Tibial nerve (tissue), 4 donors: ENCODE results near the gene LGR6. TPM values are rescaled to one million over a fixed set of nuclear protein-coding genes. Genes with fewer than 3 reads are reported as not detected.

ENCODE experiments used
- DNase-seq, 2 donors: peaks; one replicate each; pipeline ENCODE4 v3.0.0-alpha.2; 2019; ENCODE audit warnings: low spot score in 2 of 2
- H3K27ac ChIP-seq, 4 donors: fragments of 200-600 bp; sonication (generic) in 3 of 4; one replicate each; pipeline ENCODE4 v1.5.1; 2017 to 2019; ENCODE audit warnings: mild to moderate bottlenecking in 1 of 4
- H3K27me3 ChIP-seq, 2 donors: fragments of 200-600 bp; sonication (generic) in 1 of 2; one replicate each; pipeline versions ENCODE4 v1.5.1 to v1.6.0; 2017 to 2019
- H3K36me3 ChIP-seq, 3 donors: fragments of 200-600 bp; sonication (generic); one replicate each; pipeline ENCODE4 v1.5.1; 2018 to 2019
- H3K4me1 ChIP-seq, 4 donors: fragments of 200-600 bp; sonication (generic) in 3 of 4; one replicate each; pipeline ENCODE4 v1.5.1; 2017 to 2019
- H3K4me3 ChIP-seq, 4 donors: fragments of 200-600 bp; sonication (generic) in 3 of 4; one replicate each; pipeline ENCODE4 v1.5.1; 2017 to 2019; ENCODE audit warnings: mild to moderate bottlenecking in 1 of 4, moderate library complexity in 1 of 4
- H3K9me3 ChIP-seq, 4 donors: fragments of 200-600 bp; sonication (generic) in 3 of 4; one replicate each; pipeline ENCODE4 v1.5.1; 2017 to 2019
- CTCF ChIP-seq, 5 experiments: fragments of 200-600 bp in 3 of 5; fragments of 450-650 bp in 2 of 5; sonication (generic) in 3 of 5; IDR thresholded peaks; one replicate each; pipeline ENCODE4 v1.5.1; 2016 to 2019; ENCODE audit warnings: antibody characterized with exemption in 5 of 5, mild to moderate bottlenecking in 3 of 5, moderate library complexity in 2 of 5
- EP300 ChIP-seq, 2 donors: sonication (generic); formaldehyde crosslinking; IDR thresholded peaks; one replicate each; pipeline ENCODE4 v1.6.1; 2017; ENCODE audit warnings: antibody characterized with exemption in 2 of 2, mild to moderate bottlenecking in 1 of 2
- POLR2A ChIP-seq, 2 donors: fragments of 450-650 bp; IDR thresholded peaks; one replicate each; pipeline ENCODE4 v1.6.1; 2017; ENCODE audit warnings: antibody characterized with exemption in 2 of 2, mild to moderate bottlenecking in 2 of 2, moderate library complexity in 2 of 2
- WGBS, 2 donors: methylation state at CpG; one replicate each; pipeline ENCODE4 v1.1.5; 2018; 5-methylcytosine and 5-hydroxymethylcytosine counted together
- total RNA-seq, 4 donors: library from RNA; depleted of rRNA; stranded (reverse); fragments of >200 nt; gene quantifications; one replicate each; pipeline ENCODE4 v1.1.0, GENCODE V29; 2016

The LGR6 gene
- total RNA-seq, 4 donors from 2014 or later, result 0.42 TPM; not detected in 3

- 69 to 95% methylated on average over 1 of the region's 1 CpG for WGBS, 2 donors
- no peak overlapping the region for H3K27ac ChIP-seq
Observed at GRCh38 chr1:202305168-202305567, 111.6 kb downstream of the LGR6 start.

GRCh38 chr1:202306535-202307345 lies 113.1 kb downstream of the LGR6 start:
- no peak for DNase-seq
- TF ChIP-seq CTCF (IDR thresholded peaks at IDR 0.05) (no peak), EP300 (IDR thresholded peaks at IDR 0.05) (no peak), POLR2A (IDR thresholded peaks at IDR 0.05) (no peak)
- Histone ChIP-seq H3K4me3 (no peak overlapping the region), H3K36me3 (no peaks in the 10 kb centered on the region), H3K4me1 (no peaks in the 10 kb centered on the region), H3K9me3 (no peaks in the 10 kb centered on the region), H3K27me3 (no peaks in the 10 kb centered on the region), H3K27ac (no peak overlapping the region)
- WGBS, 2 donors, result 80 to 87% methylated on average over 9 of the region's 9 CpGs

More at GRCh38 chr1:202305168-202305567, 111.6 kb downstream of the LGR6 start:
- no peaks in the 10 kb centered on the region for H3K36me3 ChIP-seq
- TF ChIP-seq EP300 (IDR thresholded peaks at IDR 0.05) (no peak), CTCF (IDR thresholded peaks at IDR 0.05) (no peak), POLR2A (IDR thresholded peaks at IDR 0.05) (no peak)
- no peaks in the 10 kb centered on the region for H3K27me3 ChIP-seq
- H3K4me3 ChIP-seq, result no peak overlapping the region
- DNase-seq, result no peak
- no peaks in the 10 kb centered on the region for H3K9me3 ChIP-seq
- H3K4me1 ChIP-seq, result no peaks in the 10 kb centered on the region

GRCh38 chr1:202310071-202310725 lies 116.6 kb downstream of the LGR6 start:
- H3K27ac ChIP-seq, result no peak overlapping the region
- no peak overlapping the region for H3K4me3 ChIP-seq
- peaks cover 0 to 4% (median 0%) of the 10 kb centered on the region in 4 donors for H3K4me1 ChIP-seq
- TF ChIP-seq EP300 (IDR thresholded peaks at IDR 0.05) (no peak), POLR2A (IDR thresholded peaks at IDR 0.05) (no peak), CTCF (IDR thresholded peaks at IDR 0.05) (no peak)
- H3K36me3 ChIP-seq, result no peaks in the 10 kb centered on the region
- DNase-seq, result no peak
- H3K9me3 ChIP-seq, result no peaks in the 10 kb centered on the region
- H3K27me3 ChIP-seq, result no peaks in the 10 kb centered on the region

- no peak for DNase-seq
- Histone ChIP-seq H3K4me1 (peaks cover 0 to 4% (median 0%) of the 10 kb centered on the region in 4 donors), H3K27ac (no peak overlapping the region), H3K4me3 (no peak overlapping the region), H3K36me3 (no peaks in the 10 kb centered on the region), H3K27me3 (no peaks in the 10 kb centered on the region), H3K9me3 (no peaks in the 10 kb centered on the region)
- 83 to 94% methylated on average over 3 of the region's 3 CpGs for WGBS, 2 donors
- TF ChIP-seq POLR2A (IDR thresholded peaks at IDR 0.05), result no peak
- no peak for TF ChIP-seq EP300 (IDR thresholded peaks at IDR 0.05)
- no peak for TF ChIP-seq CTCF (IDR thresholded peaks at IDR 0.05)
Observed at GRCh38 chr1:202310746-202311145, 117.1 kb downstream of the LGR6 start.
